Mesodermal cell (in vitro differentiated cells): ENCODE data around the gene PHOSPHO1.

ENCODE experiments used
- H3K27ac ChIP-seq: 2 replicates; pipeline ENCODE4 v1.7.0; 2013; ENCODE audit warnings: mild to moderate bottlenecking, low read depth, low read length, moderate library complexity; ENCODE audit not compliant: severe bottlenecking
- H3K36me3 ChIP-seq: 2 replicates; pipeline ENCODE4 v1.7.1; 2013; ENCODE audit warnings: mild to moderate bottlenecking, low read length, moderate library complexity; ENCODE audit not compliant: control insufficient read depth, insufficient read depth
- H3K4me1 ChIP-seq: one replicate; pipeline ENCODE4 v1.7.1; 2013; ENCODE audit warnings: mild to moderate bottlenecking, low read length; ENCODE audit not compliant: insufficient read depth, control insufficient read depth, poor library complexity, severe bottlenecking
- H3K4me3 ChIP-seq: 2 replicates; pipeline ENCODE4 v1.7.0; 2013; ENCODE audit warnings: low read length, control low read depth, mild to moderate bottlenecking; ENCODE audit not compliant: insufficient read depth, poor library complexity, severe bottlenecking; ENCODE audit errors: extremely low read depth
- H3K9me3 ChIP-seq: 2 replicates; pipeline ENCODE4 v1.7.1; 2013; ENCODE audit warnings: mild to moderate bottlenecking, low read length, moderate library complexity; ENCODE audit not compliant: control insufficient read depth
- WGBS, 2 experiments: methylation state at CpG; one replicate each; pipeline ENCODE4 v1.1.5; 2013; ENCODE audit warnings: missing lambda C conversion rate in 2 of 2; ENCODE audit not compliant: insufficient coverage in 2 of 2; 5-methylcytosine and 5-hydroxymethylcytosine counted together

Gene PHOSPHO1

DNA sequence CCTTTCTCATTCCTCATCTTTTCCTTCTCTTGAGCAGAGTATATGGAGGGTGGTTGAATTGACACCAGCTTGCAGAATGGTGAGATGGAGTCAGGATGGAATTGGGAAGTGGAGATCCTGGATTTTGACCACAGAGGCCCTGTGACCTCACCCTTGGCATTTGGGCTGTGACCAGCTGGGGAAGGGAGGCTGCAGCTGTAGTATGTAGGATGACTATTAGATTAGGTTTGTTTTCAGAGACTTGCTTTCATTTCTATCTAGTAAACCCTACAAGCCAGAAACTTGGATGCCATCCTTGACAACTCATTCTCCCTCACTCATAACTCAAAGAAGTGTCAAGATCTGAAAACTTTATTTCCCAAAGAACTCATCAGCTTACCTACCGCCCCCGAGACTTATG is 26.1 kb downstream of the PHOSPHO1 start:
- WGBS, 2 experiments = 83 to 89% methylated on average over 1 to 2 of the region's 2 CpGs
- H3K27ac ChIP-seq = no peak overlapping the region
- H3K9me3 ChIP-seq = no peaks in the 10 kb centered on the region
- H3K4me3 ChIP-seq = no peak overlapping the region
- peaks cover 25% of the 10 kb centered on the region for H3K4me1 ChIP-seq
- H3K36me3 ChIP-seq = no peaks in the 10 kb centered on the region

DNA sequence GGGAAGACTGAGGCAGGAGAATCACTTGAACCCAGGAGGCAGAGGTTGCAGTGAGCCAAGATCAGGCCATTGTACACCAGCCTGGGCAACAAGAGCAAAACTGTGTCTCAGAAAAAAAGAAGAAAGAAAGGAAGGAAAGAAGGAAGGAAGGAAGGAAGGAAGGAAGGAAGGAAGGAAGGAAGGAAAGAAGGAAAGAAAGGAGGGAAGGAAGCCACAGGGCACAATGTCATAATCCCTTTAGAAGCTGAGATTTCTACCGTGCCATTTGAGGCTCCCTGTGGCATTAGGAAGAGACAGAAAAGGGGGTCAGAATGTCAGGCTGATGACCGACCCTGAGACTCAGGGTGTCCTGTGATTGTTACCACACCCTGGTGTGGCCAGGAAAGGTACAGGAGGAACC is 26.8 kb downstream of the PHOSPHO1 start:
- WGBS, 2 experiments = 86 to 95% methylated on average over 2 of the region's 2 CpGs
- Histone ChIP-seq H3K4me3 (no peak overlapping the region), H3K36me3 (no peaks in the 10 kb centered on the region), H3K27ac (no peak overlapping the region), H3K9me3 (no peaks in the 10 kb centered on the region), H3K4me1 (peaks cover 19% of the 10 kb centered on the region)

DNA sequence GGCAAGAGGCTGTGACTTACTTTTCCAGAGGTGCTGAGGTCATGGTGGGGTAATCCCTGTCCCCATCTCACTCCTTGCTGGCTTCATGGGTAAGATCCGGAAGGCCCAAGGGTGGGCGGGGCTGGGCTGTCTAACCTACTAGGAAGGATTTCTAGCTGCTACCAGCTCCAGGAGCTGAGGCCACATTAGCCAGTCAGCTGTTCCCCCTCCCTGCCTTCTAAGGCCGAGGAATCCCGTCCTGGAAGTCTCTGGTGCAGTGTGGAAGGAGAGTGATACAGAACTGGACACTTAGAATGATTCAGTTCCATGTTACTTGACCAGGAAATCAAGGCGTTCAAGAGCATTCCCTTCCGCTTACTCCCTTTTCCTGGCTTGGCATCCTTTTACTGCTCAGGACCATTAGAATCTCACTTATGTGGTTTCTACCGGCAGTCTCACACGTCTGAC is 29.1 kb downstream of the PHOSPHO1 start:
- no peaks in the 10 kb centered on the region for H3K36me3 ChIP-seq
- WGBS, 2 experiments = 92 to 94% methylated on average over 4 of the region's 8 CpGs
- no peak overlapping the region for H3K27ac ChIP-seq
- H3K4me3 ChIP-seq = no peak overlapping the region
- H3K9me3 ChIP-seq = no peaks in the 10 kb centered on the region
- peaks cover 14% of the 10 kb centered on the region for H3K4me1 ChIP-seq

DNA sequence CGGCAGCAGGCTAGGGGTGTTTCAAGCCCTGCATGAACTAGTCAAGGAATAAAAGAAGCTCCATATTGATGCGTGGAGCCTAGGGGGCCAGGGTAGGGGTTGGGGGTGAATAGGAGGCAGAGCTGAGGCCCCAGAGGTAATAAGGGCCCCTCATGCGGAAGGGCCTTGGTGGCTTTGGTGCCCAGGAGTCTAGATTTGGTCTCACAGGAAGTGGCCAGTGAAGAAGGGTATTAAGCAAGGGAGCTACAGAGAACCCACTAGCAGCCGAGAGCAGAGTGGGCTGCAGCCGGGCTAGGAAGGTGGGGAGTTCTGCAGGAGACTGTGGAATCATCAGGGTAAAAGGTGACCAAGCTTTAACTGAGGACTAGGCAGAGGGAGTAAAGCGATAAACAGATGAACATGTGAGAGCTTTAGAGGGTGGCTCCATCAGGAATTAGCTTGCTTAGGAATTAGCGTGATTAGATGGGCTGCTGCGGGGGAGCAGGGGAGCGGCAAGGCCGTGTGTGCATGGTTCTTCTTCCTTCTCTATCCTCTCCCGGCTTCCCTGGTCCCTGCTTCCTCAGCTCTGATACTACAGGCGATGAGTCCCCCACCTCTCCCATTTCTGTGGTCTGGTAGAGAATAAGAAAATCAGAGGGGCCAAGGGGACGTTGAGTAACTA is 30.0 kb downstream of the PHOSPHO1 start:
- Histone ChIP-seq H3K4me1 (peaks cover 14% of the 10 kb centered on the region), H3K36me3 (no peaks in the 10 kb centered on the region), H3K9me3 (no peaks in the 10 kb centered on the region), H3K27ac (no peak overlapping the region), H3K4me3 (no peak overlapping the region)
- 94 to 95% methylated on average over 7 to 12 of the region's 13 CpGs for WGBS, 2 experiments

DNA sequence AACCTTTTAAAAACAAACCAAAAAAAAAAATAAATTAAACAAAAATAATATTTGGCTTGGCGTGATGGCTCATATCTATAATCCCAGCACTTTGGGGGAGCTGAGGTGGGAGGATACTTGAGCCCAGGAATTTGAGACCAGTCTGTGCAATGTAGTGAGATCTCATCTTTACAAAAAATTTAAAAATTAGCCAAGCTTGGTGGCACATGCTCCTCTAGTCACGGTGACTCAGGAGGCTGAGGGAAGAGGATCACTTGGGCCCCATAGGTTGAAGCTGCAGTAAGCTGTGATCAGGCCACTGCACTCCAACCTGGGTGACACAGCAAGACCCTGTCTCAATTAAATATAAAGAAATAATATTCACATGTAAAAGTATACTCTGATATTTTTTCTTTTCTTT is 32.4 kb downstream of the PHOSPHO1 start:
- 75 to 80% methylated on average over 1 to 2 of the region's 2 CpGs for WGBS, 2 experiments
- peaks cover 14% of the 10 kb centered on the region for H3K4me1 ChIP-seq
- H3K4me3 ChIP-seq = no peak overlapping the region

DNA sequence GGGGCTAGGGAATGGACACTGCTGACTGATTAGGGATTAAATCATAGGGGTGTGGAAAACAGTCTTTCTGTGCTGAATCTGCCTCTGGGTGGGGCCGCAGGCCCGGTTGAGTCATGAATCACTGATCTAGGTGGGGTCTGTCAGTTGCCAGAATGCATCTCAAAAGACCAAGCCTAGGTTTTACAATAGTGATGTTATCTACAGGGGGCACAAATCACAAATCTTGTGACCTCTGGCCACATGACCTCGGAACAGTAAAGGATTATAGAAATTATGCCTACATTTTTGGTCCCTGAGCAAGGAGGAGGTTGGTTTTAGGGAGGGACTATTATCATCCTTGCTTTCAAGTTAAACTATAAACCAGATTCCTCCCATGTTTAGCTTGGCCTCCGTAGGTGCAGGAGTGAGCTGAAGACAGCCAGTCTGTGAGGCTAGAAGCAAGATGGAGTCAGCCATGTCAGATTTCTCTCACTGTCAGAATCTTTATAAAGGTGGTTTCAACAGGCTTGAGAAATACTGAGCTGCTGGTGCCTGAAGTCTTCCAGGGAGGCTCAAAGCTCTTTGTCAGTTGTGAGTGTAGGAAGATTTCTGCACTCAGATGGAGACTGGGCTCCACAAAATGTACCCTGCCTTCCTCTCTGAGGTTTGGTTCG is 33.1 kb downstream of the PHOSPHO1 start:
- 66 to 100% methylated on average over 1 to 4 of the region's 5 CpGs for WGBS, 2 experiments
- H3K27ac ChIP-seq = no peak overlapping the region
- no peak overlapping the region for H3K4me3 ChIP-seq
- H3K4me1 ChIP-seq = peaks cover 14% of the 10 kb centered on the region
- H3K36me3 ChIP-seq = no peaks in the 10 kb centered on the region
- no peaks in the 10 kb centered on the region for H3K9me3 ChIP-seq

More for the DNA sequence above, 32.4 kb downstream of the PHOSPHO1 start:
- Histone ChIP-seq H3K9me3 (no peaks in the 10 kb centered on the region), H3K36me3 (no peaks in the 10 kb centered on the region), H3K27ac (no peak overlapping the region)

DNA sequence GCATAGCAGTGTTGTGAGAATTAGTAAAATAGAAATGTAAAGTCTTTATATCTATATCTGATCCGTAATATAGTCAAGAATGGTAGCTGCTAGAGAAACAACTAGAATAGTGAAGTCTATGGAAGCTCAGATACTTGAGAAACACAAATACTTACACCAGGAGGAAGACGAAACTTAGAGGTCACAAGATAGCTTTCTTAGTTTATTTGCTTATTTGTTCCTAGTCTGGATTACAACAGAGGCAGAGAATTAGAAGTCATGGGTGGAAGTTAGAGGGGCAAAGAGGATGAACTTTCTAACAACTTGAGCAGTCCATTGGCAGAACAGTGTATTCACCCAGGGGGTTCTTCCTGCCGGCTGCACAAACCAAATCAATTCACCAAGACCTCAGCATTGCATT is 34.1 kb downstream of the PHOSPHO1 start:
- Histone ChIP-seq H3K4me1 (peaks cover 7% of the 10 kb centered on the region), H3K4me3 (no peak overlapping the region), H3K27ac (no peak overlapping the region), H3K36me3 (no peaks in the 10 kb centered on the region), H3K9me3 (no peaks in the 10 kb centered on the region)
- 83 to 100% methylated on average over 1 of the region's 3 CpGs for WGBS, 2 experiments

DNA sequence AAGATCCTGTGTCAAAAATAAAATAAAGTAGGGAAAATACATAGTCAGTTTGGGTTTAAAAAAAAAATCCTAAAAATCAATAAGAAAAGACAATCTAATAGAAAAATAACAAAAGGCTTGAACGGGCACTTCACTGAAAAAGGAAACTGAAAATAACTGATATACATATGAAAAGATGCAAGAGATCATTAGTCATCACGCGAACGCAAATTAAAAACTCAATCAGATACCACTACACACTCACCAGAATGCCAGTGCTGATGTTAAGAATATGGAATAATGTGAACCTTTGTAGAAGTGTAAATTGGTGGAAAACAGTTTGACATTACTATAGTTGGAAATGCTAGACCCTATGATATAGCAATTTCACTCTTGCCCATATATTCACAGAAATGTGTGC is 34.8 kb downstream of the PHOSPHO1 start:
- no peak overlapping the region for H3K4me3 ChIP-seq
- H3K36me3 ChIP-seq = no peaks in the 10 kb centered on the region
- WGBS, 2 experiments = no CpG with 5 or more reads among the region's 4 CpGs
- no peaks in the 10 kb centered on the region for H3K9me3 ChIP-seq
- H3K4me1 ChIP-seq = peaks cover 5% of the 10 kb centered on the region
- no peak overlapping the region for H3K27ac ChIP-seq

DNA sequence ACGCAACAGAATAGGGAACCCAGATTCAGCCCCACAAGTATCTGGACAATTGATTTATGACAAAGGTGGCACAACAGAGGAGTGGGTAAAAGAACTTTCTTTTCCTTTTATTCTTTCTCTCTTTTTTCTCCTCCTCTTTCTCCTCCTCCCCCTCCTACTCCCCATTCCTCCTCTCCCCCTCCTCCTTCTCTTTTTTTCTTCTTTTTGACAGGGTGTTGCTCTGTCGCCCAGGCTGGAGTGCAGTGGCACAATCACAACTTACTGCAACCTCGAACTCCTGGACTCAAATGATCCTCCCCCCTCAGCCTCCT is 36.3 kb downstream of the PHOSPHO1 start:
- no peaks in the 10 kb centered on the region for H3K36me3 ChIP-seq
- no peaks in the 10 kb centered on the region for H3K9me3 ChIP-seq
- no peak overlapping the region for H3K4me3 ChIP-seq
- no peak overlapping the region for H3K27ac ChIP-seq
- H3K4me1 ChIP-seq = no peaks in the 10 kb centered on the region
- WGBS, 2 experiments = 76 to 82% methylated on average over 2 to 3 of the region's 3 CpGs

DNA sequence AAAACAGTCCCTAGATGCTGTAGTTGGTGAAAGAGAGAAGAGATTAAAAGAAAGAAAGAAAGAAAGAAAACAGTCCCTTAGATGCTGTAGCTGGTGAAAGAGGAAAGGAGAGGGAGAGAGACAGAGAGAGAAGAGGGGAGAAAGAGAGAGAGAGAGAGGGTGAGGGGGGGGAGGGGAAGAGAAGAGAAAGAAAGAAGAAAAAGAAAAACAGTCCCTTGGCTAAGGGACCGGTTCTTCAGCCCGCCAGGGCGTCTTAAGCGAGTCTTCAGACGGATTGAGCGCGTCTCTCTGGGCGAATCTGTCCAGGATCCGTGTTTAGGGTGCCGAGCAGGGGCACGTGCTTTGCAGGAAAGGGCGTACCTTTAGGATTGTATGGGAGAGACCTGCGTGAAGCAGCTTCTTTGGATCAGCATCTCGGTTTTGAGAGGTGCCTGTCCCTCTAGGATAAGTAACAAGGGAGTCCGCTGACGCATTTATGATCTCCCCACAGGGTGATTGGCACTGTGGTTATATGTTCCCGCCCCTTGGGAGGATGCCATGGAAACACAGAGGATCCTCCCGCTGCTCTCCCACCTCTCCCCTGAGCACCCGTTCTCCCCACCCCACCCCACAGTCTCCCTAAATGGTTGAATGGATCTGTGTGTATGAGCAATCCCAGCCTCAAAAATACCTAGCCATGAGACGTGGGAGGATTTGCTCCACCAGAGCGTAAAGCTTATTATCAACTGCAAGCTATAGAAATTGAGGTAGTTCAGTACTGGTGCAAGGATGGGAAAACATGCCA is 36.9 kb downstream of the PHOSPHO1 start:
- Histone ChIP-seq H3K27ac (peak overlapping the region; percentile 95), H3K4me1 (no peaks in the 10 kb centered on the region), H3K36me3 (no peaks in the 10 kb centered on the region), H3K9me3 (no peaks in the 10 kb centered on the region), H3K4me3 (peak overlapping the region; percentile 80)
- 21 to 22% methylated on average over 16 to 17 of the region's 21 CpGs for WGBS, 2 experiments
